Body of pancreas (tissue), 4 donors: ENCODE measurements around the gene PCOLCE2.

ENCODE experiments used
- POLR2A ChIP-seq, 3 donors: fragments of 450-650 bp; IDR thresholded peaks; one replicate each; pipeline ENCODE4 v1.6.1; 2016; ENCODE audit warnings: antibody characterized with exemption in 3 of 3, mild to moderate bottlenecking in 2 of 3
- TF ChIP-seq, protein P1 (sequence below), 7 experiments: fragments of 450-650 bp in 4 of 7; fragments of 200-600 bp in 3 of 7; sonication (generic) in 3 of 7; IDR thresholded peaks; one replicate each; pipeline ENCODE4 v1.5.1; 2016 to 2019; ENCODE audit warnings: antibody characterized with exemption in 7 of 7

DNA sequence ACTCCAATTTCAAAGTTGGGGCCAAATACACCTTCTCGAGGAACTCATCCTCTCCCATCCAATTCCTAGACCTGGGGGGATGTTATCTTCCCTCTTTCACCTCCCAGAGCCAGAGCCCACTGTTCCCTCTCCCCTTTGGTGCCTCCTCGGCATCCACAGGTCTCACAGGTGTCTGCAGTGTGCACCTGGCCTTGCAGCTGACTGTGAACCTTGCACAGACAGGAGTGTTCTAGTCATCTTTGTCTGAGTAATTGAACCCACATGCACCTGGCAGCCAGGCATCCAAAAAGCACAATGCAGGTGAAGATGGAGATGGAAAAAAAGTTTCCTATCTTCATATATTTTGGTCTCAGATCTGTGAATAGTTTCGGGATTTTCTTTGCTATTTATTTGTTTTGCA lies 30.8 kb downstream of the PCOLCE2 start:
- TF ChIP-seq POLR2A (IDR thresholded peaks at IDR 0.05), result no peak
- TF ChIP-seq, protein P1, sequence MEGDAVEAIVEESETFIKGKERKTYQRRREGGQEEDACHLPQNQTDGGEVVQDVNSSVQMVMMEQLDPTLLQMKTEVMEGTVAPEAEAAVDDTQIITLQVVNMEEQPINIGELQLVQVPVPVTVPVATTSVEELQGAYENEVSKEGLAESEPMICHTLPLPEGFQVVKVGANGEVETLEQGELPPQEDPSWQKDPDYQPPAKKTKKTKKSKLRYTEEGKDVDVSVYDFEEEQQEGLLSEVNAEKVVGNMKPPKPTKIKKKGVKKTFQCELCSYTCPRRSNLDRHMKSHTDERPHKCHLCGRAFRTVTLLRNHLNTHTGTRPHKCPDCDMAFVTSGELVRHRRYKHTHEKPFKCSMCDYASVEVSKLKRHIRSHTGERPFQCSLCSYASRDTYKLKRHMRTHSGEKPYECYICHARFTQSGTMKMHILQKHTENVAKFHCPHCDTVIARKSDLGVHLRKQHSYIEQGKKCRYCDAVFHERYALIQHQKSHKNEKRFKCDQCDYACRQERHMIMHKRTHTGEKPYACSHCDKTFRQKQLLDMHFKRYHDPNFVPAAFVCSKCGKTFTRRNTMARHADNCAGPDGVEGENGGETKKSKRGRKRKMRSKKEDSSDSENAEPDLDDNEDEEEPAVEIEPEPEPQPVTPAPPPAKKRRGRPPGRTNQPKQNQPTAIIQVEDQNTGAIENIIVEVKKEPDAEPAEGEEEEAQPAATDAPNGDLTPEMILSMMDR (IDR thresholded peaks at IDR 0.05), result no peak
